ENCODE measurements around the gene WNT9B.

The WNT9B gene

GRCh38 chr17:46859996-46860395 lies 8.6 kb downstream of the WNT9B start:
- no peak for DNase-seq

GRCh38 chr17:46862949-46863348 lies 11.6 kb downstream of the WNT9B start:
- no peak for DNase-seq

- no peak for DNase-seq
Observed at GRCh38 chr17:46863383-46864121, 12.2 kb downstream of the WNT9B start.

GRCh38 chr17:46865100-46865499 lies 13.7 kb downstream of the WNT9B start:
- peak; percentile 79 for DNase-seq

- DNase-seq = no peak
Observed at GRCh38 chr17:46866325-46866724, 14.9 kb downstream of the WNT9B start.

- no peak for DNase-seq
Observed at GRCh38 chr17:46866747-46867146, 15.4 kb downstream of the WNT9B start.

- peak; percentile 25 for DNase-seq
Observed at GRCh38 chr17:46868689-46869187, 17.4 kb downstream of the WNT9B start.

- DNase-seq = no peak
Observed at GRCh38 chr17:46869296-46869695, 17.9 kb downstream of the WNT9B start.

- DNase-seq = no peak
Observed at GRCh38 chr17:46869975-46870803, 18.8 kb downstream of the WNT9B start.

GRCh38 chr17:46872421-46872820 lies 21.0 kb downstream of the WNT9B start:
- DNase-seq = no peak

GRCh38 chr17:46873941-46874645 lies 22.7 kb downstream of the WNT9B start:
- no peak for DNase-seq

GRCh38 chr17:46874906-46875305 lies 23.5 kb downstream of the WNT9B start:
- DNase-seq = no peak

GRCh38 chr17:46875849-46876352 lies 24.5 kb downstream of the WNT9B start:
- DNase-seq = no peak

- DNase-seq = no peak
Observed at GRCh38 chr17:46876353-46876887, 25.0 kb downstream of the WNT9B start.

- no peak for DNase-seq
Observed at GRCh38 chr17:46876926-46877325, 25.5 kb downstream of the WNT9B start.

GRCh38 chr17:46877466-46877865 lies 26.1 kb downstream of the WNT9B start:
- no peak for DNase-seq

GRCh38 chr17:46878055-46878454 lies 26.7 kb downstream of the WNT9B start:
- no peak for DNase-seq

GRCh38 chr17:46879101-46879500 lies 27.7 kb downstream of the WNT9B start:
- DNase-seq = no peak

- DNase-seq = no peak
Observed at GRCh38 chr17:46881015-46881414, 29.6 kb downstream of the WNT9B start.

- DNase-seq = no peak
Observed at GRCh38 chr17:46882666-46883065, 31.3 kb downstream of the WNT9B start.

- DNase-seq = no peak
Observed at GRCh38 chr17:46883871-46884520, 32.6 kb downstream of the WNT9B start.

- DNase-seq = no peak
Observed at GRCh38 chr17:46884552-46884951, 33.2 kb downstream of the WNT9B start.
